ENCODE measurements around the gene MNAT1.

- no peak for TF ChIP-seq CTCF (IDR thresholded peaks at IDR 0.05; ENCODE audit: low read depth, low read length, poor library complexity, severe bottlenecking)
- TF ChIP-seq EZH2phosphoT487 (IDR thresholded peaks at IDR 0.05; ENCODE audit: borderline replicate concordance, low read length): no peak
These were observed 212.2 kb downstream of the MNAT1 start for GRCh38 chr14:60946773-60947172.
